Thoracic aorta (tissue), 2 donors: ENCODE data around the gene NAT16. TPM values are rescaled to one million over a fixed set of nuclear protein-coding genes. Genes with fewer than 3 reads are reported as not detected.

Source experiments
- ATAC-seq: fragments of 150-250 bp; one replicate; pipeline ENCODE4 v1.8.0; 2017; ENCODE audit warnings: low read depth; ENCODE audit not compliant: insufficient number of reproducible peaks, low FRiP score
- DNase-seq: peaks from one replicate; pipeline ENCODE4 v3.0.0-alpha.2; 2020; ENCODE audit warnings: low spot score
- H3K27ac ChIP-seq, 2 donors: fragments of 200-600 bp; sonication (generic); 1 replicate in 1 of 2; 2 replicates in 1 of 2; pipeline ENCODE4 v1.5.1; 2016; ENCODE audit warnings: mild to moderate bottlenecking in 2 of 2, moderate library complexity in 2 of 2
- H3K27me3 ChIP-seq: fragments of 200-600 bp; sonication (generic); replicated peaks from 2 replicates; pipeline ENCODE4 v1.6.0; 2016; ENCODE audit warnings: mild to moderate bottlenecking; ENCODE audit not compliant: insufficient read depth
- H3K36me3 ChIP-seq: fragments of 200-600 bp; sonication (generic); one replicate; pipeline ENCODE4 v1.5.1; 2016
- H3K4me1 ChIP-seq, 2 donors: fragments of 200-600 bp; sonication (generic); 1 replicate in 1 of 2; 2 replicates in 1 of 2; pipeline versions ENCODE4 v1.5.1 to v1.6.0; 2016; ENCODE audit warnings: low read depth in 2 of 2, mild to moderate bottlenecking in 1 of 2; ENCODE audit not compliant: control insufficient read depth in 1 of 2
- H3K4me3 ChIP-seq: fragments of 200-600 bp; sonication (generic); 2 replicates; pipeline ENCODE4 v1.5.1; 2016; ENCODE audit warnings: mild to moderate bottlenecking
- H3K9me3 ChIP-seq: fragments of 200-600 bp; sonication (generic); 2 replicates; pipeline ENCODE4 v1.5.1; 2016
- CTCF ChIP-seq: fragments of 200-600 bp; sonication (generic); IDR thresholded peaks from one replicate; pipeline ENCODE4 v1.5.1; 2019; ENCODE audit warnings: antibody characterized with exemption
- total RNA-seq, 2 donors: library from RNA; depleted of rRNA; stranded (reverse); fragments of >200 nt; gene quantifications; one replicate each; pipeline versions ENCODE4 v1.1.0 to v1.2.3, GENCODE V29; 2016

Gene NAT16
- total RNA-seq, 2 donors from 2014 or later, result not detected

- no peaks in the 10 kb centered on the region for H3K36me3 ChIP-seq
- no peak overlapping the region for H3K27ac ChIP-seq
- peaks cover 46% of the 10 kb centered on the region for H3K27me3 ChIP-seq
- H3K4me1 ChIP-seq, result peaks cover 33 to 54% of the 10 kb centered on the region in 2 donors
- H3K4me3 ChIP-seq, result no peak overlapping the region
- TF ChIP-seq CTCF, result no peak
- ATAC-seq (no peak), DNase-seq (no peak)
- H3K9me3 ChIP-seq, result no peaks in the 10 kb centered on the region
Measured at GRCh38 chr7:101168412-101169049, 11.6 kb downstream of the NAT16 start.

GRCh38 chr7:101167645-101168411 is 12.3 kb downstream of the NAT16 start:
- Histone ChIP-seq H3K4me3 (no peak overlapping the region), H3K27me3 (peaks cover 47% of the 10 kb centered on the region), H3K9me3 (no peaks in the 10 kb centered on the region), H3K36me3 (no peaks in the 10 kb centered on the region), H3K4me1 (peaks cover 32 to 52% of the 10 kb centered on the region in 2 donors), H3K27ac (no peak overlapping the region)
- no peak for ATAC-seq
- no peak for DNase-seq
- no peak for TF ChIP-seq CTCF

GRCh38 chr7:101166909-101167644 is 13.0 kb downstream of the NAT16 start:
- Histone ChIP-seq H3K27ac (no peak overlapping the region), H3K4me3 (no peak overlapping the region), H3K27me3 (peaks cover 42% of the 10 kb centered on the region), H3K36me3 (no peaks in the 10 kb centered on the region), H3K4me1 (peaks cover 33 to 50% of the 10 kb centered on the region in 2 donors), H3K9me3 (no peaks in the 10 kb centered on the region)
- DNase-seq (no peak), ATAC-seq (no peak)
- no peak for TF ChIP-seq CTCF

GRCh38 chr7:101166648-101166908 is 13.5 kb downstream of the NAT16 start:
- no peaks in the 10 kb centered on the region for H3K9me3 ChIP-seq
- no peak overlapping the region for H3K27ac ChIP-seq
- H3K4me3 ChIP-seq, result no peak overlapping the region
- H3K27me3 ChIP-seq, result peaks cover 39% of the 10 kb centered on the region
- no peak for TF ChIP-seq CTCF
- H3K36me3 ChIP-seq, result no peaks in the 10 kb centered on the region
- DNase-seq, result no peak
- ATAC-seq, result no peak
- H3K4me1 ChIP-seq, result peaks cover 32 to 45% of the 10 kb centered on the region in 2 donors

GRCh38 chr7:101165958-101166647 is 14.0 kb downstream of the NAT16 start:
- Histone ChIP-seq H3K4me3 (peak overlapping the region; percentile 56), H3K27me3 (peaks cover 35% of the 10 kb centered on the region), H3K4me1 (peaks cover 32 to 44% of the 10 kb centered on the region in 2 donors)

More at GRCh38 chr7:101165958-101166647, 14.0 kb downstream of the NAT16 start:
- Histone ChIP-seq H3K27ac (no peak overlapping the region), H3K36me3 (no peaks in the 10 kb centered on the region), H3K9me3 (no peaks in the 10 kb centered on the region)
- ATAC-seq, result no peak
- TF ChIP-seq CTCF, result no peak
- DNase-seq, result no peak
